Measurements from ENCODE around the gene NR0B1.

NR0B1 gene

GRCh38 chrX:30309139-30309571 lies at the start of gene NR0B1:
NR0B1 (minus strand) TSS chrX:30309390; CDS start chrX:30309363, 27 bp downstream.
- DNase-seq (ENCODE audit: low read depth) = no peak

DNA sequence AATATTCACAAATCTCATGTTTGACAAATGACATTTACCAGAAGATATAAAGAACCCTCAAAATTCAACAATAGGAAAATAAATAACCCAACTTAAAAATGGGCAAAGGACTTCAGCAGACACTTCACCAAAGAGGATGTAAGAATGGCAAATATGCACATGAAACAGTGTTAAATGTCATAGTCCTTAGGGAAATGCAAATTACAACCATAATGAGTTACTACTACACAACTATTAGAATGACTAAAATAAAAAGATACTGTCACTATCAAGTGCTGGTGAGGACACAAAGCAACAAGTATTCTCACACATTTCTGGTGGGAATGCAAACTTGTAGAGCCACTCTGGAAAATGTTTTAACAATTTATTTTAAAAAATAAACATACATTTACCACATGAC lies 40.8 kb upstream of the NR0B1 start:
- DNase-seq (ENCODE audit: low read depth) = no peak

DNA sequence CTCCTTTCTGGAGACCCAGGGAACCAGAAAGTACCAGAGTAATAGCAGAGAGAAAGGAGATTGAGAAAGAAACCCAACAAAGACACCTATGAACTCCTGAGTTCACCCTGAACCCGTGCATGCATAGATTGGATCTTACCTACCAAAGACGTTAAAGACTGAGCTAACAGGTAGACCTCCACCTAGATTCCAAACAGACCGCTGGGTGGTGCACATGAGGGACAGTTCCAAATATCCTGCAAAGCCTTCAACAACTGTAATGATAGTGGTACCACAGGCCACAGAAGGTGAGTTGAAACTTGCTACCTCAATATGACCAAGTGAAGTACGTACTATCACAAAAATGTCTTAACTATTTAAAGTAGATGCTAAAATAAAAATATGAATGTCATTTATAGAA lies 34.0 kb upstream of the NR0B1 start:
- DNase-seq (ENCODE audit: low read depth) = no peak

DNA sequence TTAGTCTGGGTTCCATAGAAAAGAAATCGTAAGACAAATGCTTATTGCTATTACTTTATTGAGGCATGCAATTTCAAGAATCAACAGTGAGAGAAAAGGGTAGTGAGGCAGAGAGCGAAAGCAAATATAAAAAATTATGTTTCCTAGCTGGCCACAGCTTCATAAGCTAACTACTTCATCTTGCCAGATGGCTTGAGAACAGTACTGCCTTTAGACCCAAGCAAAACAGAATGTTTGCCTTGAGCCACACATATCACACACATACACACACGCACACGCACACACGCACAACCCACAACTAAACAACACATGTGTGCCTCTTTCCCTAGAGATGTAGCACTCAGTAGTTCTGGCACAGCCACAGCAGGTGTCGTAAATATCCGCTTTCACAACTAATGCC lies 31.6 kb upstream of the NR0B1 start:
- no peak for DNase-seq (ENCODE audit: low read depth)

GRCh38 chrX:30327762-30328161 lies 18.6 kb upstream of the NR0B1 start:
- no peak for DNase-seq (ENCODE audit: low read depth)

DNA sequence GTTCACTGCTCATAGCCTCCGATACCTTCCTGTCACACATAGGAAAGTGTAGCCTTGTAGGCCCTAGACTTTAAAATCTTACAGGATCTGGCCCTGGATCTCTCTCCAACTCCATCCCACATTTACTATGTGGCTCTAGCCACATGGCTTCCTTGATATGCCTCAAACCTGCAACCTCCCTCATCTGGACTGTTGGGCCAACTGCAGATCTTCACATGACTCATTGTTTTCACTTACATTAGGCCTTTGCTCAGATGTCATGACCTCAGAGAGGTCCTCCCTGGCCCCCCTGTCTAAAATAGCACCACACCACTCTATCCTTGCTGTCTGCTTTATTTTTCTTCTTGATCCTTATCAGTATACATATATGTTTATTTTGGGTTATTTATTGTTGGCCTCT lies 8.1 kb upstream of the NR0B1 start:
- no peak for DNase-seq (ENCODE audit: low read depth)

GRCh38 chrX:30313322-30313721 lies 4.1 kb upstream of the NR0B1 start:
- DNase-seq (ENCODE audit: low read depth) = no peak

DNA sequence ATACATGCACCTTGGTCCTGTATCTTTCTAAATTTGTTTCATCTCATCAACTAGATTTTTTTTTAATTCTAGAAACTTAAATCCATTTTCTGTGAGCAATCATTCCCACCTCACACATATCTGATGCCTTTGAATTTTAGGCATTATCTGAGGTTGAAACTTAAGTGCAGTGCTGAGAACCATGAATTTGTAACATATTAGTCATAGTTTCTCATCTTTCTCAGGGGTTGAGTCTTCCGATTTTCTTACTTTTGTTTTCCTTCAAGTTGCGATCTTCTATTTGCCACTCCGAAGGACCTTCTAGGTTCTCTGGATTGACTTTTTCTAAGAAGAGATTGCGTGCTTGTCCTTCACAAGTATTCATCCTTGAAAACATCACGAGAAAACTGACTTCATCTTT lies 3.7 kb upstream of the NR0B1 start:
- no peak for DNase-seq (ENCODE audit: low read depth)

DNA sequence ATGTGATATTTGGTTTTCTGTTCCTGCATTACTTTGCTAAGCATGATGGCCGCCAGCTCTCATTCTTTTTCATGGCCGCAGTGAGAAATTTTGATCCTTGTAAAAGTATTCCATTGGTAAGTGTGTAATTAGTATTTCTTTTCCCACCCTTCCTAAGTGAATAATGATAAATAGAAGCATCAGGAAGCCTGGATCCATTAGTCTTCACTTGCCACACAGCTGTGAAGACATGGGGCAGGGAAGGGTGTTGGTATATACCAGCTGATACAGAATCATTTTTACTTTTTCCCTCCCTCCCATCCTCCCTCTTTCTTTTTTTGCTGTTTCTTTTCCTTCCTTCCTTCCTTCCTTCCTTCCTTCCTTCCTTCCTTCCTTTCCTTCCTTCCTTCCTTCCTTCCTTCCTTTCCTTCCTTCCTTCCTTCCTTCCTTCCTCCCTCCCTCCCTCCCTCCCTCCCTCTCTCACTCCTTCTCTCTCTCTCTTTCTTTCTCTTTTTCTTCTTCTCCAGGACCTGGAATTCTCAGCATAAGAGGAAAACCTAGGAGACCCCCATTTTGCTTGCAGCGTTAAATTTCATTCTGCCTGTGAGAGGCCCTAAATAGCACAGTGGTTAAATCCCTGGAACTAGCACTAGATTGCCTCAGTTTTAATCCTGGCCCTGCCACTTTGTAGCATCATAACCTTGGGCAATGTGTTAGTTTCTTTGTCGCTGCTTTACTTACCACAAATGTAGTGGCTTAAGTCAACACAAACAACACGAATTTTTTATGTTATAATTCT lies 1.4 kb upstream of the NR0B1 start:
- no peak for DNase-seq (ENCODE audit: low read depth)

DNA sequence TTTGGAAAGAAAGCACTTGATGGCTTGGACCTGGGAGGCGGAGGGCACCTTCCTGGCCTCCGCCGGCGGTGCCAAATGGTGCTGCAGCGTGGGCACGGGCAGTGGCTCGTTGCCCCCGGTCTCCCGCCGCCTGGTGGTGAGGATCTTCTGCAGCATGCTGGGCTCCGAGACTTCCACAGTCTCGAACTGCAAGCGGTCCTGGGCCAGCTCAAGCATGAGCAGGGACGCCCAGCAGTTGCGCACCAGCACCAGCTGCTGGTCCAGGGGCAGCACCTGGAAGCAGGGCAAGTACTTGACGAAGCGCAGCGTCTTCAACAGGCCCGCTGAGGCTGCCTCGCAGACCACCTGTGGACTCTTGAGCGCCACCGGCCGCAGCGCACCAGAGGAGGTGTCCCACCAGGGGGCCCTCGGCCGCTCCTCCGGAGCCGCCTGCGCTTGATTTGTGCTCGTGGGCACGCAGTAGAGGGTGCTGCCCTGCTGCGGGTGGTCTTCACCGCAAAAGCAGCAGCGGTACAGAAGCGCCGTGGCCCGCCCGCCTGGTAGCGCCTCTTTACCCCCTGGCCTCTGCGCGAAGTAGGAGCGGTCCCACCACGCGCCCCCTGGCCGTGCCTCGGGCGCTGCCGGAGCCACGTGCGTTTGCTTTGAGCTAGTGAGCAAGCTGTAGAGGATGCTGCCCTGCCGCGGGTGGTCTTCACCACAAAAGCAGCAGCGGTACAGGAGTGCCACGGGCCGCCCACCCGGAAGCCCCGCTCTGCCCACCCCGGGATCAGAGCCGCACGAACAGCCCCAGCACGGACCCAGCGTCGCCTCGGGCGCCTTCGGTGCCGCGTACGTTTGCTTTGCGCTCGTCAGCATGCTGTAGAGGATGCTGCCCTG lies 689 bp downstream of the NR0B1 start:
- DNase-seq (ENCODE audit: low read depth) = no peak

- DNase-seq (ENCODE audit: low read depth) = no peak
Observed at GRCh38 chrX:30307466-30307865, 1.7 kb downstream of the NR0B1 start.

- DNase-seq (ENCODE audit: low read depth) = no peak
Observed at GRCh38 chrX:30304866-30305265, 4.3 kb downstream of the NR0B1 start.

DNA sequence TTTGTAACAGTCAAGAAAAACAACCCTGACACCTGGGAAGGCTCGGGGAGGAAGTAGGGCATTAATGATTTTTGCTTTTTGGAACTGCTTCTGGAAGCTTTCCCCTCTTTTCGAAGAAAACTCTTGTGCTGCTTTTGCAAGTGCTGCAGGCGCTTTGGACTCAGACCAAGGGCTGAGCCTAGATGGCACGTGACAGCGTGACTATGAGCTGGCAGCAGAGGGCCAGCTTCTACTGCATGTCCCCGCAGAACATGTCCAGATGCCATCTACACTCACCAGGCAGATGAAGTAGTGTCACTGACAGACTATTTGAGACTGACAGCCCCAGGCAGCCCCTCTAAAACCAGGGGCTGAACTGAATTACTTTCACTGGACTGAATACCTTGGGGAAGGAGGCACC lies 6.2 kb downstream of the NR0B1 start:
- no peak for DNase-seq (ENCODE audit: low read depth)

DNA sequence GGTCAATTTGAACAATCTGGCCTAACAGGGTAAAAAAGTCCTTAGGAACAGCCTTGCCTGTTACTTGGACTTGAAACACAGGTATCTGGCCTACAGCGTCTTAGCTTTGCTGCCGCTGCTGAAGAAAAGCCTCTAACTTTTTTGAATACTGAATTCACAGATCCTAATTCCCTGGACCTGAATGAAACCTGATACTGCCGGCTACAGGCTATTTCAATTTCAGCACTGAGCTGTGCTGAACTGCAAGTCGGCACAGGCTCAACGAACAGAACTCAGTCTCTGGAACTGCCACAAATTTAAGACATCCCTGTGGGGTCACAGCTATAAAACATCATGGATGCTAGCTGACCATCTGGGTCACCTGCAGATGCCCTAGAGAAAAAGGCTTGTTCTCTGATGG lies 7.2 kb downstream of the NR0B1 start:
- no peak for DNase-seq (ENCODE audit: low read depth)

GRCh38 chrX:30301208-30301607 lies 8.0 kb downstream of the NR0B1 start:
- DNase-seq (ENCODE audit: low read depth) = no peak

- no peak for DNase-seq (ENCODE audit: low read depth)
Observed at GRCh38 chrX:30296408-30297254, 12.6 kb downstream of the NR0B1 start.

- peak; percentile 88 for DNase-seq (ENCODE audit: low read depth)
Observed at GRCh38 chrX:30283456-30284200, 25.6 kb downstream of the NR0B1 start.

DNA sequence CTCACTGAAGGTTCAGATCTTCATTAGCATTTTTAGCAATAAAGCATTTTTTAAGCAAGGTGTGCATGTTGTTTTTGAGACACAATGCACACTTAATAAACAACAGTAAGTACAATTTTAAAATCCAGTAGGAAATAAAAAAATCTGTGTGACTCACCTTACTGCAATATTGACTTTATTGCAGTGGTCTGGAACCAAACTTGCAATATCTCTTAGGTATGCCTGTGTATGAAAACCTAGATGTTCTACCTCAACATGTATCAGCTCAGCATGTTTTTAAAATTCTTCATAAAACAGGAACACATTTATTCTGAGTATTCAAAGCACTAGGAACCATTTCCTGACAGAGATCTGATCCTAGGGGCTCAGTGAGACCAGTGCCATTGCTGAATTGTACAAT lies 26.7 kb downstream of the NR0B1 start:
- DNase-seq (ENCODE audit: low read depth) = no peak

- DNase-seq (ENCODE audit: low read depth) = no peak
Observed at GRCh38 chrX:30280428-30280827, 28.8 kb downstream of the NR0B1 start.

- peak; percentile 44 for DNase-seq (ENCODE audit: low read depth)
Observed at GRCh38 chrX:30278365-30278764, 30.8 kb downstream of the NR0B1 start.

GRCh38 chrX:30275498-30275897 lies 33.7 kb downstream of the NR0B1 start:
- DNase-seq (ENCODE audit: low read depth) = peak; percentile 7

GRCh38 chrX:30270639-30271038 lies 38.6 kb downstream of the NR0B1 start:
- DNase-seq (ENCODE audit: low read depth) = no peak

Measured in amniotic epithelial cell (primary cell).